GM21717 (cell line): ENCODE measurements around the gene MORN1.

Experiments
- ATAC-seq: cut with Tn5 transposase; IDR thresholded peaks from one replicate; pipeline ENCODE4 v1.9.1; 2021; ENCODE audit warnings: mild to moderate bottlenecking, moderate library complexity; ENCODE audit not compliant: unreplicated experiment

The MORN1 gene

GRCh38 chr1:2375923-2376260 is 15.5 kb downstream of the MORN1 start:
- ATAC-seq, result no peak

GRCh38 chr1:2375246-2375922 is 16.0 kb downstream of the MORN1 start:
- ATAC-seq, result no peak

GRCh38 chr1:2374252-2375155 is 16.9 kb downstream of the MORN1 start:
- no peak for ATAC-seq

GRCh38 chr1:2373551-2374251 is 17.7 kb downstream of the MORN1 start:
- no peak for ATAC-seq

- ATAC-seq, result no peak
Observed at GRCh38 chr1:2372551-2373490, 18.5 kb downstream of the MORN1 start.

- ATAC-seq, result no peak
Observed at GRCh38 chr1:2368053-2368744, 23.2 kb downstream of the MORN1 start.

GRCh38 chr1:2363847-2364513 is 27.4 kb downstream of the MORN1 start:
- no peak for ATAC-seq

GRCh38 chr1:2360588-2361364 is 30.6 kb downstream of the MORN1 start:
- no peak for ATAC-seq

- ATAC-seq, result no peak
Observed at GRCh38 chr1:2358651-2359640, 32.4 kb downstream of the MORN1 start.

GRCh38 chr1:2358072-2358471 is 33.3 kb downstream of the MORN1 start:
- ATAC-seq, result no peak

- no peak for ATAC-seq
Observed at GRCh38 chr1:2356911-2357845, 34.2 kb downstream of the MORN1 start.

GRCh38 chr1:2356401-2356800 is 35.0 kb downstream of the MORN1 start:
- no peak for ATAC-seq

- ATAC-seq, result no peak
Observed at GRCh38 chr1:2355373-2356261, 35.7 kb downstream of the MORN1 start.

- ATAC-seq, result no peak
Observed at GRCh38 chr1:2354511-2355372, 36.6 kb downstream of the MORN1 start.
